ENCODE measurements around the gene TMEM131. TPM values are rescaled to one million over a fixed set of nuclear protein-coding genes. Genes with fewer than 3 reads are reported as not detected.

The TMEM131 gene
- total and polyA plus RNA-seq, 7 experiments from 2014 or later, result 10.6 to 46.4 (median 40.5) TPM

- H3K36me3 Mint-ChIP-seq, result peaks cover 15 to 77% (median 64%) of the 10 kb centered on the region in 5 donors
- peak overlapping the region in 5 of 9 donors; percentile 41 to 79 (median 65) for H3K27ac Mint-ChIP-seq
- CTCF ChIA-PET, result interaction anchor here (1.0 to 1.5 kb wide), 2 partner anchors 20 to 31 kb away, joined by 3 to 4 read pairs; no protein-coding TSS in a partner anchor
- intact Hi-C loops (cut with micrococcal nuclease), result no loop called here
- Histone ChIP-seq H3K36me3 (ENCODE audit: control insufficient read depth in 2 of 3, insufficient read depth in 3 of 3, low read length in 3 of 3) (peaks cover 32 to 98% (median 44%) of the 10 kb centered on the region in 3 experiments), H3K27me3 (ENCODE audit: control insufficient read depth in 2 of 2, insufficient read depth in 2 of 2, low read length in 2 of 2) (no peaks in the 10 kb centered on the region), H3K9me3 (ENCODE audit: control insufficient read depth in 2 of 3, low read length in 3 of 3) (peaks cover 0 to 5% (median 0%) of the 10 kb centered on the region in 3 experiments), H3K4me1 (ENCODE audit: control insufficient read depth in 2 of 2, insufficient read depth in 2 of 2, low read length in 2 of 2) (peaks cover 8 to 25% of the 10 kb centered on the region in 2 donors), H3K27ac (ENCODE audit: low read depth, low read length) (no peak overlapping the region), H3K4me3 (ENCODE audit: low read length) (no peak overlapping the region)
- ATAC-seq, result no peak
- peaks cover 23 to 66% (median 40%) of the 10 kb centered on the region in 7 donors for H3K4me1 Mint-ChIP-seq
- no peak overlapping the region for H3K4me3 Mint-ChIP-seq
- POLR2A ChIA-PET, result interaction anchor here (0.6 to 1.9 kb wide), 3 partner anchors 10 to 520 kb away, joined by 3 to 8 read pairs (median 7); no protein-coding TSS in a partner anchor
- peaks cover 0 to 10% (median 0%) of the 10 kb centered on the region in 11 donors for H3K9me3 Mint-ChIP-seq
- no peak for DNase-seq
- no peaks in the 10 kb centered on the region for H3K27me3 Mint-ChIP-seq
Observed at GRCh38 chr2:97730245-97730644, 265.5 kb downstream of the TMEM131 start.

DNA sequence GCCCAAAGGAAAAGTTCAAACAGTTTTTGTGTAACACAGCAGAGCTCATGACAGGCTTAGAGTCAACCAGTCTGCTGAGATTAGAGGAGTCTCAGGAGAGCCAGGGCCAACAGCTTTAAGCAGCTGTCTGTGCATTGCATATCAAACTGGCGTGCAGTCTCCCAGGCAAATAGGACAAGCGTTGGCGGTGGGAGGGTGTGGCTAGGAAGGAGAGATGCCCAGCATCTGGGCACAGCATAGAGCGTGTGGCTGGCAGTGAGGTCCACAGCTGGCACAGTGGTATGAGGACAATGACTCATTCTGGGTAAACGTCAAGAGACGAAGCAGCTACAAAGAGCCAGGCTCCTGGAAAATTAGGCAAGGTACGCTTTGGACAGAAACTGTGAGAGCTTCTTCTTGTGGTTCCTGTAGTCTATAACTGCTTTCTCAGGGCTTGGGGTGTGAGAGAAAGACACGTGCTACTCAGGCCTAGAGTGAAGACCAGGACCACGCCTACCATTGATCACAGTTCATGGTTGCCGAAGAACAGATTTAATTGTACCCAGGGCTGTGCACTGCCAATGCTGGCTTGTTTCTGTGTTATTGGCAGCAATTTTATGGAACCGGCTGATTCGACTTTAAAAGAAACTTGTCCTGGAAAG, 267.5 kb downstream of the TMEM131 start:
- H3K36me3 ChIP-seq (ENCODE audit: control insufficient read depth in 2 of 3, insufficient read depth in 3 of 3, low read length in 3 of 3), result peaks cover 21 to 98% (median 48%) of the 10 kb centered on the region in 3 experiments
- H3K36me3 Mint-ChIP-seq, result peaks cover 15 to 80% (median 61%) of the 10 kb centered on the region in 5 donors

GRCh38 chr2:97727296-97727695, 268.5 kb downstream of the TMEM131 start:
- peaks cover 0 to 5% (median 0%) of the 10 kb centered on the region in 3 experiments for H3K9me3 ChIP-seq (ENCODE audit: control insufficient read depth in 2 of 3, low read length in 3 of 3)
- H3K9me3 Mint-ChIP-seq, result peaks cover 0 to 10% (median 0%) of the 10 kb centered on the region in 11 donors
- H3K4me1 Mint-ChIP-seq, result peaks cover 32 to 89% (median 57%) of the 10 kb centered on the region in 7 donors
- peaks cover 15 to 88% (median 69%) of the 10 kb centered on the region in 5 donors for H3K36me3 Mint-ChIP-seq
- peaks cover 18 to 28% of the 10 kb centered on the region in 2 donors for H3K4me1 ChIP-seq (ENCODE audit: control insufficient read depth in 2 of 2, insufficient read depth in 2 of 2, low read length in 2 of 2)
- H3K27ac ChIP-seq (ENCODE audit: low read depth, low read length), result no peak overlapping the region
- peaks cover 23 to 96% (median 42%) of the 10 kb centered on the region in 3 experiments for H3K36me3 ChIP-seq (ENCODE audit: control insufficient read depth in 2 of 3, insufficient read depth in 3 of 3, low read length in 3 of 3)
- CTCF ChIA-PET, result interaction anchor here (1.1 to 1.8 kb wide), 3 partner anchors 16 to 19 kb away, joined by 3 to 6 read pairs (median 4); no protein-coding TSS in a partner anchor
- H3K4me3 Mint-ChIP-seq, result peak overlapping the region in 5 of 10 donors; percentile 6 to 58 (median 29)
- DNase-seq (peak in 1 of 9 donors; percentile 1), ATAC-seq (no peak)
- no peaks in the 10 kb centered on the region for H3K27me3 Mint-ChIP-seq
- H3K27ac Mint-ChIP-seq, result peak overlapping the region; percentile 63 to 89 (median 74)
- no peaks in the 10 kb centered on the region for H3K27me3 ChIP-seq (ENCODE audit: control insufficient read depth in 2 of 2, insufficient read depth in 2 of 2, low read length in 2 of 2)
- no peak overlapping the region for H3K4me3 ChIP-seq (ENCODE audit: low read length)
- intact Hi-C loops (cut with micrococcal nuclease), result loop anchor here in 1 of 2 donors (2.0 kb wide), 1 partner anchor 14 kb away; the partner anchor contains the start of gene ZAP70
- POLR2A ChIA-PET, result interaction anchor here (0.6 to 3.2 kb wide), 2 partner anchors 14 to 27 kb away, joined by 4 to 13 read pairs; partner anchors contain the start of gene ZAP70

More for the DNA sequence above, 267.5 kb downstream of the TMEM131 start:
- peak overlapping the region in 4 of 10 donors; percentile 33 to 58 (median 48) for H3K4me3 Mint-ChIP-seq
- Histone ChIP-seq H3K9me3 (ENCODE audit: control insufficient read depth in 2 of 3, low read length in 3 of 3) (peaks cover 0 to 5% (median 0%) of the 10 kb centered on the region in 3 experiments), H3K4me1 (ENCODE audit: control insufficient read depth in 2 of 2, insufficient read depth in 2 of 2, low read length in 2 of 2) (peaks cover 9 to 25% of the 10 kb centered on the region in 2 donors), H3K4me3 (ENCODE audit: low read length) (no peak overlapping the region), H3K27ac (ENCODE audit: low read depth, low read length) (peak overlapping the region; percentile 10), H3K27me3 (ENCODE audit: control insufficient read depth in 2 of 2, insufficient read depth in 2 of 2, low read length in 2 of 2) (no peaks in the 10 kb centered on the region)
- DNase-seq (peak in 1 of 9 donors; percentile 10), ATAC-seq (peak; percentile 44)
- H3K4me1 Mint-ChIP-seq, result peaks cover 26 to 84% (median 48%) of the 10 kb centered on the region in 7 donors
- ChIA-PET CTCF (interaction anchor here (1.1 kb wide), 1 partner anchor 20 kb away, joined by 3 read pairs; no protein-coding TSS in a partner anchor), POLR2A (interaction anchor here (0.6 to 3.2 kb wide), 3 partner anchors 9 to 15 kb away, joined by 5 to 13 read pairs (median 8); partner anchors contain the start of gene ZAP70)
- peak overlapping the region in 8 of 9 donors; percentile 48 to 89 (median 74) for H3K27ac Mint-ChIP-seq
- no peaks in the 10 kb centered on the region for H3K27me3 Mint-ChIP-seq
- H3K9me3 Mint-ChIP-seq, result peaks cover 0 to 10% (median 0%) of the 10 kb centered on the region in 11 donors
- intact Hi-C loops (cut with micrococcal nuclease), result no loop called here

GRCh38 chr2:97726261-97727064, 269.3 kb downstream of the TMEM131 start:
- Histone ChIP-seq H3K4me3 (ENCODE audit: low read length) (no peak overlapping the region), H3K27me3 (ENCODE audit: control insufficient read depth in 2 of 2, insufficient read depth in 2 of 2, low read length in 2 of 2) (no peaks in the 10 kb centered on the region), H3K27ac (ENCODE audit: low read depth, low read length) (no peak overlapping the region), H3K4me1 (ENCODE audit: control insufficient read depth in 2 of 2, insufficient read depth in 2 of 2, low read length in 2 of 2) (peaks cover 22 to 35% of the 10 kb centered on the region in 2 donors), H3K9me3 (ENCODE audit: control insufficient read depth in 2 of 3, low read length in 3 of 3) (peaks cover 0 to 5% (median 0%) of the 10 kb centered on the region in 3 experiments), H3K36me3 (ENCODE audit: control insufficient read depth in 2 of 3, insufficient read depth in 3 of 3, low read length in 3 of 3) (peaks cover 18 to 91% (median 40%) of the 10 kb centered on the region in 3 experiments)
- peak overlapping the region in 3 of 10 donors; percentile 6 to 29 (median 13) for H3K4me3 Mint-ChIP-seq
- intact Hi-C loops (cut with micrococcal nuclease), result loop anchor here in 1 of 2 donors (2.0 kb wide), 1 partner anchor 14 kb away; the partner anchor contains the start of gene ZAP70
- peaks cover 32 to 83% (median 55%) of the 10 kb centered on the region in 7 donors for H3K4me1 Mint-ChIP-seq
- ATAC-seq (no peak), DNase-seq (peak in 1 of 9 donors; percentile 3)
- H3K27me3 Mint-ChIP-seq, result no peaks in the 10 kb centered on the region
- peaks cover 15 to 84% (median 61%) of the 10 kb centered on the region in 5 donors for H3K36me3 Mint-ChIP-seq
- H3K27ac Mint-ChIP-seq, result peak overlapping the region in 8 of 9 donors; percentile 20 to 89 (median 74)
- ChIA-PET POLR2A (interaction anchor here (0.6 to 3.2 kb wide), 4 partner anchors 13 to 75 kb away, joined by 3 to 13 read pairs (median 3); partner anchors contain the start of gene ZAP70), CTCF (interaction anchor here (0.6 to 1.8 kb wide), 7 partner anchors 9 to 154 kb away, joined by 4 to 6 read pairs (median 4); no protein-coding TSS in a partner anchor)
- H3K9me3 Mint-ChIP-seq, result peaks cover 0 to 10% (median 0%) of the 10 kb centered on the region in 11 donors

DNA sequence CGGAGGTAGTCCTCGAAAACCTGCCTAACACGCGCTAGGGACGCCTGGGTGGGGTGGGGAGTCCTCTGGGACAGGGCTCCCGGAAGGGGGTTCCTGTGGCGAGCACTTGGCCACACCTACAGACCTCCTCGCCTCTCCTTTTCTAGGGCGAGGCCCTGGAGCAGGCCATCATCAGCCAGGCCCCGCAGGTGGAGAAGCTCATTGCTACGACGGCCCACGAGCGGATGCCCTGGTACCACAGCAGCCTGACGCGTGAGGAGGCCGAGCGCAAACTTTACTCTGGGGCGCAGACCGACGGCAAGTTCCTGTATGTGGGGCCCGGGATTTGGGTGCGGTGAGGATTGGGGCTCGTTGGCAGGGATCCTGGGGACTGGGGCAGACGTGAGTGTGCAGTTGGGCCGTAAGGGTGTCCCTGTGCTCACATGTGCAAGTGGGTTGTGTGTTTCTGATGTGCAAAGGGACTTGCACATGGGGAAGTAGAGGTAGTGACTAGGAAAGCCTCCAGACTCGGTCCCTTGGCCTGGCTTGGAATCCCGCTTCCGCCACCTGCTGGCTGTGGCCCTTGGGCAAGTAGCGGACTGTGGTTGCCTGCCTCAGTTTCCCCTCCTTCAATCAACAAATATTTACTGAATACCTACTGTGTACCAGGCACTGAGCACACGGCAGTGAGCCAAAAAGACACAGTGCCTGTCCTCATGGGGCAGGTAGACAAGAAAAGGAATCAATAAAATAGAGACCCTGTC, 270.6 kb downstream of the TMEM131 start:
- no peaks in the 10 kb centered on the region for H3K27me3 ChIP-seq (ENCODE audit: control insufficient read depth in 2 of 2, insufficient read depth in 2 of 2, low read length in 2 of 2)
- peaks cover 31 to 47% of the 10 kb centered on the region in 2 donors for H3K4me1 ChIP-seq (ENCODE audit: control insufficient read depth in 2 of 2, insufficient read depth in 2 of 2, low read length in 2 of 2)
- peaks cover 0 to 1% (median 0%) of the 10 kb centered on the region in 3 experiments for H3K9me3 ChIP-seq (ENCODE audit: control insufficient read depth in 2 of 3, low read length in 3 of 3)
- peaks cover 18 to 89% (median 38%) of the 10 kb centered on the region in 3 experiments for H3K36me3 ChIP-seq (ENCODE audit: control insufficient read depth in 2 of 3, insufficient read depth in 3 of 3, low read length in 3 of 3)
- peaks cover 42 to 84% (median 60%) of the 10 kb centered on the region in 7 donors for H3K4me1 Mint-ChIP-seq
- no peaks in the 10 kb centered on the region for H3K27me3 Mint-ChIP-seq
- intact Hi-C loops (cut with micrococcal nuclease), result no loop called here
- POLR2A ChIA-PET, result interaction anchor here (0.6 kb wide), 1 partner anchor 13 kb away, joined by 3 read pairs; no protein-coding TSS in a partner anchor
- H3K27ac Mint-ChIP-seq, result peak overlapping the region in 8 of 9 donors; percentile 32 to 85 (median 68)
- peak overlapping the region in 3 of 10 donors; percentile 22 to 62 (median 36) for H3K4me3 Mint-ChIP-seq
- CTCF ChIA-PET, result interaction anchor here (1.1 to 1.8 kb wide), 4 partner anchors 15 to 26 kb away, joined by 4 to 6 read pairs (median 5); no protein-coding TSS in a partner anchor
- peaks cover 0 to 10% (median 0%) of the 10 kb centered on the region in 11 donors for H3K9me3 Mint-ChIP-seq
- no peak for ATAC-seq
- peak in 1 of 9 donors; percentile 5 for DNase-seq
- peaks cover 11 to 79% (median 58%) of the 10 kb centered on the region in 5 donors for H3K36me3 Mint-ChIP-seq
- H3K4me3 ChIP-seq (ENCODE audit: low read length), result no peak overlapping the region
- H3K27ac ChIP-seq (ENCODE audit: low read depth, low read length), result peak overlapping the region; percentile 26

Measured in naive thymus-derived CD4-positive, alpha-beta T cell (primary cell).